Measurements from ENCODE around the gene EIF4E3.

EIF4E3 gene

GRCh38 chr3:71645140-71645539, 80.1 kb downstream of the EIF4E3 start:
- DNase-seq, result no peak

DNA sequence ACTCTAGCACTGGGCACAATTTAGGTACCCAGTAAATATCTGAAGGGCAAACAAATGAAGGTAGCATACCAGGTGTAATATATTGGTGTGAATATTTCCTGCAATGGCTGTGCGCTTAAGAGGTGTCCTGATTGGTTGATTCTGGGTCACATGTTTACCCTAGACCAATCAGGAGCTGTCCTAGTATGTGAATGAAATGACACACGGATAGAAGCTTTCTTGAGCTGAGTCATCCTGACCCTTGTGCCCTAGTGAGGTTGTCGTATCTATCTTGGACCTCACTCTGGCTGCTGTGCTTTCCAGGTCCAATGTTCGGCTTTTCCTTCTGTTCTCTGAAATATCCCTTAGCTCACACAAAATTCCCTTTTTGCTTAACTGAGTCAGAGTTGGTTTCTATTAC, 83.5 kb downstream of the EIF4E3 start:
- DNase-seq, result no peak

DNA sequence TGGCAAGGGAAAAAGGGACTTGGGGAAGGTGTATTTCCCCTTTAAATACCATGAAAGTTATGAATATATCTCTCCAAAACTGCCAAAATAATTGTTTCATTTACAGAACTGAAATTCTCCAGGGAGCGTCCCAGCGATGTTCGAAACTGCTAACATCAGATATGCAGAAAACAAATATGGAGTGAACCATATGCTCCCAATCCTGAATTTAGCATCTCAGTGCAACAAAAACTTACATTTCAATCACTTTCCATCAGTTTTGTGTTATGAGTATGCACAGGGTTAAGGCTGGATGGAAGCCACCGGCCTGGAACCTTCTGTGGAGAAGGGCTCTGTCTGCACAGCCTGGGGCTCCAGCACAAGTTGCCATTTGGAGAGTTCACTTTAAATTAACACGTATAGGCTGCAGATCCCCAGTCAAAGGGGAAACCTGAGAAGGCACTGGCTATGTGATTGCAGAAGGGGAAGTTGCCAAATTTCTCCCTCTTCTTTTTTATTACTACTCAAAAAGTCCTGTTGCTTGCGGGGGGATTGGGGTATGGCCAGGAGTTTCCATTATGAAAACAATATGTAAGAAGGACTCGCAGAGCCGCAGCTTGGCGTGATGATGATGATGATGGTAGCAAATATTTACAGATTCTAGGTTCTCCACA, 84.7 kb downstream of the EIF4E3 start:
- no peak for DNase-seq

- DNase-seq, result no peak
Observed at GRCh38 chr3:71636482-71636881, 88.7 kb downstream of the EIF4E3 start.

- no peak for DNase-seq
Observed at GRCh38 chr3:71636001-71636400, 89.2 kb downstream of the EIF4E3 start.

DNA sequence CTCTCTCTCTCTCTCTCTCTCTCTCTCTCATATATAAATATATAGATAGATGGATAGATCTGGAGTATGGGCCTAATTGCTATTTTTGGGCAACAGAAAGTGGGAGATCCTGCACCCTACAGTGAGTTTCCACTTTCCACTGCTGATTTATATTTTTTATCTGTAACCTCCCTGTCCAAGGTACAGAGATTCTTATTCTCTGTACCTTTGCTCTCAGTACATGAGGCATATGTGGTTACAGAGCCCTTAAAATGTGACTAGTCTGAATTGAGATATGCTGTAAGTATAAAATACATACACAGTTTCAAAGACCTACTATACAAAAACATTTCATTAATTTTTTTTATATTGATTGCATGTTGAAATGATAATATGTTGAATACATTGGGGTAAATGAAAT, 90.5 kb downstream of the EIF4E3 start:
- DNase-seq, result no peak

DNA sequence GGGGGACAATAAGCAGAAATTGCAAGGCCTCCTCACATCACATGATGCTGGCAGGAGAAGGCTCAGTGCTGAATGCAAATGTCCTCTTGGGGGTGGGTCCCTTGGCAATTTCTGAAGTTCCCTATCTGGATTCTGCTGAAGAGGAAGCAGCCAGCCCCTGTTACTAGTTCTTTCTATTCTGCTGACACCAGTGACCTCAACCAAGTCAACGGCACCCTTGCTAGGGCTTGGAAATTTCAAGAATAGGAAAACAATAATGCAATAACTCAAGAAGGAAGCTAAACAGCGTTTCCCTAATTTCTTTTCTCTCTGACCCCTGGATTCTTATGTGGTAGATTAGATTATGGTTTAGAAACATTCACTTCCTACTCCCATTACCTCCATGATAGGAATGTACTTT, 95.5 kb downstream of the EIF4E3 start:
- no peak for DNase-seq

GRCh38 chr3:71629289-71629688, 95.9 kb downstream of the EIF4E3 start:
- no peak for DNase-seq

GRCh38 chr3:71628522-71628921, 96.7 kb downstream of the EIF4E3 start:
- no peak for DNase-seq

DNA sequence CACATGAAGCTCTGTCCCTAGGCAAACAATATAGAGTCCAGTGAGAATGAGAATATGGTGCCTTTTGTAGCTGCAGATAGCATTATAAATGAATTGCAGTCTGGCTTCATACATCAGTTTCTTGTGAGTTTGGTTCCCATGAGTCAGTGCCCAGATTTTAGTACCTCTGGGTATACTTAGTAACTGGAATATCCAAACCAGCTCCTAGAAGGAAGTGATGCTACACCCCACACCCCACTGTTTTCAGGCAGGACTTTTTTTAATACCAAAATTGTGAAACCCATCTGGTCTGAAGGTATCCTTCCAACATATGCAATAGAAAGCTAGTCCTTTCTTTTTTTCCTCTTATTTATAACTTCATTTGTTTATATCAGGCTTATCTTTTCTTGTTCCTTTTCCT, 99.5 kb downstream of the EIF4E3 start:
- no peak for DNase-seq
